Common myeloid progenitor, CD34-positive (primary cell): ENCODE results near the gene TSPAN5.

Source experiments
- CTCF ChIA-PET: fragments of 350-600 bp; sonication (Branson Sonifier 250); formaldehyde crosslinking; loops from one replicate; lab custom pipeline; 2021; ENCODE audit warnings: antibody characterized with exemption; lab: Charles Lee
- POLR2A ChIA-PET: fragments of 350-600 bp; sonication (Branson Sonifier 250); formaldehyde crosslinking; loops from one replicate; lab custom pipeline; 2021; ENCODE audit warnings: antibody characterized with exemption; lab: Charles Lee
- DNase-seq, 3 donors: peaks; one replicate each; pipeline versions ENCODE4 v3.0.0 to v3.0.0-alpha.2; 2013
- H3K27ac ChIP-seq, 2 experiments: 1 replicate in 1 of 2; 2 replicates in 1 of 2; pipeline ENCODE4 v1.7.0; 2013; ENCODE audit warnings: inconsistent platforms in 2 of 2, low read length in 2 of 2, mild to moderate bottlenecking in 2 of 2, low read depth in 1 of 2, moderate library complexity in 1 of 2; ENCODE audit not compliant: severe bottlenecking in 2 of 2, insufficient read depth in 1 of 2, poor library complexity in 1 of 2
- H3K27me3 ChIP-seq, 5 experiments: replicated peaks in 2 of 5; 1 replicate in 3 of 5; 2 replicates in 2 of 5; pipeline versions ENCODE4 v1.6.1 to v1.7.0; 2013; ENCODE audit warnings: low read length in 4 of 5, mild to moderate bottlenecking in 2 of 5, moderate library complexity in 2 of 5, inconsistent platforms in 1 of 5; ENCODE audit not compliant: insufficient read depth in 5 of 5, control insufficient read depth in 4 of 5
- H3K36me3 ChIP-seq, 4 experiments: 1 replicate in 2 of 4; 2 replicates in 2 of 4; pipeline versions ENCODE4 v1.6.1 to v1.7.0; 2013; ENCODE audit warnings: low read length in 3 of 4, control low read depth in 1 of 4, mild to moderate bottlenecking in 1 of 4; ENCODE audit not compliant: control insufficient read depth in 4 of 4, insufficient read depth in 4 of 4
- H3K4me1 ChIP-seq, 4 experiments: 1 replicate in 3 of 4; 2 replicates in 1 of 4; pipeline versions ENCODE4 v1.6.1 to v1.7.1; 2013; ENCODE audit warnings: low read length in 3 of 4, mild to moderate bottlenecking in 3 of 4, control low read depth in 1 of 4, inconsistent platforms in 1 of 4, moderate library complexity in 1 of 4; ENCODE audit not compliant: control insufficient read depth in 4 of 4, insufficient read depth in 4 of 4; ENCODE audit errors: control extremely low read depth in 1 of 4
- H3K4me3 ChIP-seq, 7 experiments: 1 replicate in 4 of 7; 2 replicates in 3 of 7; pipeline versions ENCODE4 v1.5.1 to v1.7.0; 2013; ENCODE audit warnings: mild to moderate bottlenecking in 7 of 7, low read length in 6 of 7, moderate library complexity in 6 of 7, inconsistent platforms in 2 of 7, low read depth in 2 of 7, control low read depth in 1 of 7; ENCODE audit not compliant: insufficient read depth in 4 of 7, control insufficient read depth in 1 of 7; ENCODE audit errors: extremely low read depth in 1 of 7
- H3K9me3 ChIP-seq, 5 experiments: 1 replicate in 4 of 5; 2 replicates in 1 of 5; pipeline versions ENCODE4 v1.6.1 to v1.7.1; 2013; ENCODE audit warnings: low read length in 4 of 5, mild to moderate bottlenecking in 2 of 5, inconsistent platforms in 1 of 5, low read depth in 1 of 5, moderate library complexity in 1 of 5; ENCODE audit not compliant: control insufficient read depth in 4 of 5, insufficient read depth in 2 of 5; ENCODE audit errors: control extremely low read depth in 1 of 5
- WGBS: methylation state at CpG from one replicate; pipeline ENCODE4 v1.1.5; 2013; ENCODE audit not compliant: insufficient coverage; 5-methylcytosine and 5-hydroxymethylcytosine counted together

Gene TSPAN5

GRCh38 chr4:98608356-98608755 is 50.1 kb downstream of the TSPAN5 start:
- Histone ChIP-seq H3K4me1 (peaks cover 0 to 10% (median 5%) of the 10 kb centered on the region in 4 experiments), H3K36me3 (no peaks in the 10 kb centered on the region), H3K27me3 (no peaks in the 10 kb centered on the region), H3K27ac (no peak overlapping the region), H3K4me3 (no peak overlapping the region), H3K9me3 (no peaks in the 10 kb centered on the region)
- CTCF ChIA-PET: no interaction called here
- WGBS: 39% methylated on average over 3 of the region's 5 CpGs
- DNase-seq: peak in 1 of 3 donors; percentile 17
- POLR2A ChIA-PET: no interaction called here

GRCh38 chr4:98606894-98607293 is 51.5 kb downstream of the TSPAN5 start:
- no peak overlapping the region for H3K4me3 ChIP-seq
- ChIA-PET CTCF (no interaction called here), POLR2A (no interaction called here)
- H3K36me3 ChIP-seq: no peaks in the 10 kb centered on the region
- WGBS: 90% methylated on average over 2 of the region's 6 CpGs
- H3K27me3 ChIP-seq: no peaks in the 10 kb centered on the region
- DNase-seq: no peak
- peaks cover 0 to 4% (median 0%) of the 10 kb centered on the region in 4 experiments for H3K4me1 ChIP-seq
- H3K27ac ChIP-seq: no peak overlapping the region
- no peaks in the 10 kb centered on the region for H3K9me3 ChIP-seq

GRCh38 chr4:98605216-98605615 is 53.2 kb downstream of the TSPAN5 start:
- H3K9me3 ChIP-seq: peaks cover 0 to 11% (median 4%) of the 10 kb centered on the region in 5 experiments
- WGBS: 97% methylated on average over 3 of the region's 3 CpGs
- POLR2A ChIA-PET: no interaction called here
- H3K4me3 ChIP-seq: no peak overlapping the region
- no peak overlapping the region for H3K27ac ChIP-seq
- H3K27me3 ChIP-seq: no peaks in the 10 kb centered on the region
- no peaks in the 10 kb centered on the region for H3K36me3 ChIP-seq
- H3K4me1 ChIP-seq: peaks cover 0 to 4% (median 0%) of the 10 kb centered on the region in 4 experiments
- CTCF ChIA-PET: no interaction called here
- DNase-seq: no peak

- POLR2A ChIA-PET: no interaction called here
- Histone ChIP-seq H3K4me1 (peaks cover 0 to 4% (median 0%) of the 10 kb centered on the region in 4 experiments), H3K9me3 (peaks cover 1 to 14% (median 7%) of the 10 kb centered on the region in 5 experiments), H3K36me3 (no peaks in the 10 kb centered on the region), H3K27me3 (no peaks in the 10 kb centered on the region), H3K4me3 (no peak overlapping the region), H3K27ac (no peak overlapping the region)
- DNase-seq: no peak
- WGBS: no CpG with 5 or more reads among the region's 1 CpG
- CTCF ChIA-PET: no interaction called here
Observed at GRCh38 chr4:98604723-98605122, 53.7 kb downstream of the TSPAN5 start.

GRCh38 chr4:98603683-98604521 is 54.5 kb downstream of the TSPAN5 start:
- Histone ChIP-seq H3K36me3 (no peaks in the 10 kb centered on the region), H3K27ac (no peak overlapping the region), H3K27me3 (no peaks in the 10 kb centered on the region), H3K4me1 (peaks cover 0 to 4% (median 0%) of the 10 kb centered on the region in 4 experiments), H3K9me3 (peaks cover 2 to 20% (median 7%) of the 10 kb centered on the region in 5 experiments), H3K4me3 (no peak overlapping the region)
- ChIA-PET CTCF (no interaction called here), POLR2A (no interaction called here)
- WGBS: 94% methylated on average over 8 of the region's 10 CpGs
- DNase-seq: no peak

GRCh38 chr4:98602270-98602669 is 56.1 kb downstream of the TSPAN5 start:
- H3K9me3 ChIP-seq: peaks cover 2 to 23% (median 7%) of the 10 kb centered on the region in 5 experiments
- H3K27me3 ChIP-seq: no peaks in the 10 kb centered on the region
- WGBS: no CpG with 5 or more reads among the region's 1 CpG
- H3K27ac ChIP-seq: no peak overlapping the region
- no peak for DNase-seq
- no peak overlapping the region for H3K4me3 ChIP-seq
- ChIA-PET CTCF (no interaction called here), POLR2A (no interaction called here)
- H3K36me3 ChIP-seq: no peaks in the 10 kb centered on the region
- H3K4me1 ChIP-seq: no peaks in the 10 kb centered on the region

GRCh38 chr4:98601708-98602107 is 56.7 kb downstream of the TSPAN5 start:
- ChIA-PET POLR2A (no interaction called here), CTCF (no interaction called here)
- H3K27me3 ChIP-seq: no peaks in the 10 kb centered on the region
- H3K4me1 ChIP-seq: no peaks in the 10 kb centered on the region
- no peaks in the 10 kb centered on the region for H3K36me3 ChIP-seq
- peaks cover 2 to 23% (median 7%) of the 10 kb centered on the region in 5 experiments for H3K9me3 ChIP-seq
- WGBS: no CpG with 5 or more reads among the region's 3 CpGs
- H3K27ac ChIP-seq: no peak overlapping the region
- no peak overlapping the region for H3K4me3 ChIP-seq
- DNase-seq: no peak
